Measurements from ENCODE around the gene LYPD3. TPM values are rescaled to one million over a fixed set of nuclear protein-coding genes. Genes with fewer than 3 reads are reported as not detected.
A peak's percentile ranks its signal among the peaks of the same experiment; 100 is the strongest.

Gene LYPD3
- total RNA-seq, 1 experiment from 2014 or later = 3.1 TPM

- BruUV-seq (replicated peaks) = no TSS peak
- ChIA-PET POLR2A (no interaction called here), CTCF (no interaction called here)
- no peak overlapping the region for H3K27ac Mint-ChIP-seq (ENCODE audit: low read depth, unreplicated experiment)
- no peaks in the 10 kb centered on the region for H3K27me3 Mint-ChIP-seq (ENCODE audit: insufficient read depth, unreplicated experiment)
- no peaks in the 10 kb centered on the region for H3K36me3 Mint-ChIP-seq (ENCODE audit: insufficient read depth, unreplicated experiment)
- TF ChIP-seq, protein P1, sequence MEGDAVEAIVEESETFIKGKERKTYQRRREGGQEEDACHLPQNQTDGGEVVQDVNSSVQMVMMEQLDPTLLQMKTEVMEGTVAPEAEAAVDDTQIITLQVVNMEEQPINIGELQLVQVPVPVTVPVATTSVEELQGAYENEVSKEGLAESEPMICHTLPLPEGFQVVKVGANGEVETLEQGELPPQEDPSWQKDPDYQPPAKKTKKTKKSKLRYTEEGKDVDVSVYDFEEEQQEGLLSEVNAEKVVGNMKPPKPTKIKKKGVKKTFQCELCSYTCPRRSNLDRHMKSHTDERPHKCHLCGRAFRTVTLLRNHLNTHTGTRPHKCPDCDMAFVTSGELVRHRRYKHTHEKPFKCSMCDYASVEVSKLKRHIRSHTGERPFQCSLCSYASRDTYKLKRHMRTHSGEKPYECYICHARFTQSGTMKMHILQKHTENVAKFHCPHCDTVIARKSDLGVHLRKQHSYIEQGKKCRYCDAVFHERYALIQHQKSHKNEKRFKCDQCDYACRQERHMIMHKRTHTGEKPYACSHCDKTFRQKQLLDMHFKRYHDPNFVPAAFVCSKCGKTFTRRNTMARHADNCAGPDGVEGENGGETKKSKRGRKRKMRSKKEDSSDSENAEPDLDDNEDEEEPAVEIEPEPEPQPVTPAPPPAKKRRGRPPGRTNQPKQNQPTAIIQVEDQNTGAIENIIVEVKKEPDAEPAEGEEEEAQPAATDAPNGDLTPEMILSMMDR (IDR thresholded peaks at IDR 0.05; ENCODE audit: unreplicated experiment) = no peak
- no peak for DNase-seq (ENCODE audit: unreplicated experiment)
- H3K9me3 Mint-ChIP-seq (ENCODE audit: unreplicated experiment) = no peaks in the 10 kb centered on the region
- H3K4me3 Mint-ChIP-seq (ENCODE audit: unreplicated experiment) = no peak overlapping the region
- H3K4me1 Mint-ChIP-seq (ENCODE audit: insufficient read depth, unreplicated experiment) = no peaks in the 10 kb centered on the region
- intact Hi-C loops (cut with micrococcal nuclease) = no loop called here
Measured at GRCh38 chr19:43488179-43488578, 22.8 kb upstream of the LYPD3 start.

DNA sequence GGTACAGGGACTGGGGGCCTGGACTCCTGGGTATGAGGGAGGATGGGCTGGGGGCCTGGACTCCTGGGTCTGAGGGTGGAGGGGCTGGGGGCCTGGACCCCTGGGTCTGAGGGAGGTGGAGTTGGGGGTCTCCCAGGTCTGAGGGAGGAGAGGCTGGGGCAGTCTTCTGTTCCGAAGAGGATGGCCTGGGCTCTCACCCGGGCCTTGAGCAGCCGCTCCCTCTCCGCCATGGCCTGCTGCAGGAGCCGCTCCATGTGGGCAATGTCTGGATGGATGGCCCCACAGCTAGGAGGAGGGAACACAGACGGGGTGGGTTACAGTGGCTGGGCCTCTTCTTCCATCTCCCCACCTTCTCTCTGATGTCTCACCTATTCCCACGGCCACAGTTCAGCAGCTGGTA, 21.0 kb upstream of the LYPD3 start:
- no peaks in the 10 kb centered on the region for H3K27me3 Mint-ChIP-seq (ENCODE audit: insufficient read depth, unreplicated experiment)
- no peak overlapping the region for H3K4me3 Mint-ChIP-seq (ENCODE audit: unreplicated experiment)
- H3K4me1 Mint-ChIP-seq (ENCODE audit: insufficient read depth, unreplicated experiment) = no peaks in the 10 kb centered on the region
- intact Hi-C loops (cut with micrococcal nuclease) = no loop called here
- H3K36me3 Mint-ChIP-seq (ENCODE audit: insufficient read depth, unreplicated experiment) = no peaks in the 10 kb centered on the region
- BruUV-seq (replicated peaks) = no TSS peak
- TF ChIP-seq, protein P1 (IDR thresholded peaks at IDR 0.05; ENCODE audit: unreplicated experiment) = no peak
- no peaks in the 10 kb centered on the region for H3K9me3 Mint-ChIP-seq (ENCODE audit: unreplicated experiment)
- DNase-seq (ENCODE audit: unreplicated experiment) = no peak
- H3K27ac Mint-ChIP-seq (ENCODE audit: low read depth, unreplicated experiment) = no peak overlapping the region
- CTCF ChIA-PET = no interaction called here
- POLR2A ChIA-PET = no interaction called here

DNA sequence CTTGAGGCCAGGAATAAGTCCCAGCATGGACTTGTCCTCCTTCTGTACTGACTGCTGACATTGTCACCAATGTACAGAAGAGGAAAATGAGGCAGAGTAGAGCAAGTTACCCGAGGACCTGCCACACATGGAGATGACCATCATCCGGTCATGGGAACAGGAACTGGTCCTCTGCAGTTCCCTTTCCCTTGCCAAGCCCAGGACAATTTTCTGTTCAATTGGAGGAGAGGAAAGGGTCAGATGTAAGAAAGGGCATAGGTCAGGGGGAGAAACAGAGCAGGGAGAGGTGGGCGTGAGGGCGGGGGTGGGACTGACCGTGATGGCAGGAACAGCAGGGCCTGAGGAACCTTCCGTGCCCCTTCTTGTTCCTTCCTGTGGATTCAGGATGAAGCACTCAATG, 20.5 kb upstream of the LYPD3 start:
- BruUV-seq (replicated peaks) = no TSS peak
- CTCF ChIA-PET = no interaction called here
- Mint-ChIP-seq H3K4me1 (ENCODE audit: insufficient read depth, unreplicated experiment) (no peaks in the 10 kb centered on the region), H3K27ac (ENCODE audit: low read depth, unreplicated experiment) (no peak overlapping the region), H3K9me3 (ENCODE audit: unreplicated experiment) (no peaks in the 10 kb centered on the region), H3K27me3 (ENCODE audit: insufficient read depth, unreplicated experiment) (no peaks in the 10 kb centered on the region), H3K4me3 (ENCODE audit: unreplicated experiment) (no peak overlapping the region), H3K36me3 (ENCODE audit: insufficient read depth, unreplicated experiment) (no peaks in the 10 kb centered on the region)
- intact Hi-C loops (cut with micrococcal nuclease) = no loop called here
- no peak for DNase-seq (ENCODE audit: unreplicated experiment)
- POLR2A ChIA-PET = no interaction called here
- TF ChIP-seq, protein P1 (IDR thresholded peaks at IDR 0.05; ENCODE audit: unreplicated experiment) = no peak

DNA sequence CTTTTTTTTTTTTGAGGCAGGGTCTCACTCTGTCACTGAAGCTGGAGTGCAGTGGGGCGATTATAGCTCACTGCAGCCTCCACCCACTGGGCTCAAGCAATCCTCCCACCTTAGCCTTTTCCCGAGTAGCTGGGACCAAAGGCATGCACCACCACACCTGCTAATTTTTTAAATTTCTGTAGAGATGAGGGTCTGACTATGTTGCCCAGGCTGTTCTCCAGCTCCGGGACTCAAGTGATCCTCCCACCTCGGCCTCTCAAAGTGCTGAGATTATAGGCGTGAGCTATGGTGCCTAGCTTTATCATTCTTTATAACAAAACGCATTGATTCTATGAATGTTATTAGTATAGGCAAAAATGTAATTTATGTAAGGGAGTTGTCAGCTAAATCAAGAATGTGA, 17.9 kb upstream of the LYPD3 start:
- no peak overlapping the region for H3K4me3 Mint-ChIP-seq (ENCODE audit: unreplicated experiment)
- DNase-seq (ENCODE audit: unreplicated experiment) = no peak
- TF ChIP-seq, protein P1 (IDR thresholded peaks at IDR 0.05; ENCODE audit: unreplicated experiment) = no peak
- no peaks in the 10 kb centered on the region for H3K4me1 Mint-ChIP-seq (ENCODE audit: insufficient read depth, unreplicated experiment)
- H3K36me3 Mint-ChIP-seq (ENCODE audit: insufficient read depth, unreplicated experiment) = peaks cover 21% of the 10 kb centered on the region
- intact Hi-C loops (cut with micrococcal nuclease) = no loop called here
- no peaks in the 10 kb centered on the region for H3K9me3 Mint-ChIP-seq (ENCODE audit: unreplicated experiment)
- ChIA-PET CTCF (interaction anchor here (1.2 to 1.4 kb wide), 2 partner anchors 36 to 37 kb away, joined by 5 to 8 read pairs; no protein-coding TSS in a partner anchor), POLR2A (interaction anchor here (1.2 to 1.6 kb wide), 3 partner anchors 20 to 36 kb away, joined by 3 to 6 read pairs (median 3); no protein-coding TSS in a partner anchor)
- BruUV-seq (replicated peaks) = no TSS peak
- no peaks in the 10 kb centered on the region for H3K27me3 Mint-ChIP-seq (ENCODE audit: insufficient read depth, unreplicated experiment)
- H3K27ac Mint-ChIP-seq (ENCODE audit: low read depth, unreplicated experiment) = peak overlapping the region; percentile 24

Data from MCF 10A (cell line).